ENCODE measurements around the gene EFHD1.

The EFHD1 gene

DNA sequence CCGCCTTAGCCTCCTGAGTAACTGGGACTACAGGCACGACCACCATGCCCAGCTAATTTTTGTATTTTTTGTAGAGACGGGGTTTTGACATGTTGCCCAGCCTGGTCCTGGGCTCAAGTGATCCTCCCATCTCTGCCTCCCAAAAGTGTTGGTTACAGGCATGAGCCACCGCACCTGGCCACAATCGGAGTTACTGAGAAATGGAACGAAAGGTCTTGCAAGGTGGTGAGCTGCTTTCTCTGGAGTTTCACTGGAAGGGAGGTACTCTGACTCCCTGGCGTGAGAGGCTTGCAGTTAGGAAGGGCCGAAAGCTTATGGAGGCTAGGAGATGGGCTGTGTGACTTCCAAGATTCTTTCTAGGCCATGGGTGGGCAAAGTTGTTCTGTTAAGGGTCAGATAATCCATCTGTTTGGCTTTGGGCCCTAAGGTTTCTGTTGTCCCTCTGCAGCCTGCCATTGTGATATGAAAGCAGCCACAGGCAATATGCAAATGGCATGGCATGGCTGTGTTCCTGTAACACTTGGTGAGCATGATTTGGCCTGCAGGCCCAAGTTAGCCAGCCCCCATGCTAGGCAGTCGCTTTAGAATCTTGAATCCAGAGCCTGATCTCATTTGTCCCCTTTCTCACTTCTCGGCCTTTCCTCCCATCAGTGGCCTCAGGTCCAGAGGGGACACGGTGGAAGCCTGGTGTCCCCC, 7.9 kb downstream of the EFHD1 start:
- TF ChIP-seq, protein P1, sequence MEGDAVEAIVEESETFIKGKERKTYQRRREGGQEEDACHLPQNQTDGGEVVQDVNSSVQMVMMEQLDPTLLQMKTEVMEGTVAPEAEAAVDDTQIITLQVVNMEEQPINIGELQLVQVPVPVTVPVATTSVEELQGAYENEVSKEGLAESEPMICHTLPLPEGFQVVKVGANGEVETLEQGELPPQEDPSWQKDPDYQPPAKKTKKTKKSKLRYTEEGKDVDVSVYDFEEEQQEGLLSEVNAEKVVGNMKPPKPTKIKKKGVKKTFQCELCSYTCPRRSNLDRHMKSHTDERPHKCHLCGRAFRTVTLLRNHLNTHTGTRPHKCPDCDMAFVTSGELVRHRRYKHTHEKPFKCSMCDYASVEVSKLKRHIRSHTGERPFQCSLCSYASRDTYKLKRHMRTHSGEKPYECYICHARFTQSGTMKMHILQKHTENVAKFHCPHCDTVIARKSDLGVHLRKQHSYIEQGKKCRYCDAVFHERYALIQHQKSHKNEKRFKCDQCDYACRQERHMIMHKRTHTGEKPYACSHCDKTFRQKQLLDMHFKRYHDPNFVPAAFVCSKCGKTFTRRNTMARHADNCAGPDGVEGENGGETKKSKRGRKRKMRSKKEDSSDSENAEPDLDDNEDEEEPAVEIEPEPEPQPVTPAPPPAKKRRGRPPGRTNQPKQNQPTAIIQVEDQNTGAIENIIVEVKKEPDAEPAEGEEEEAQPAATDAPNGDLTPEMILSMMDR (IDR thresholded peaks at IDR 0.05; ENCODE audit: unreplicated experiment in 3 of 3): no peak
- no peak overlapping the region for H3K4me3 Mint-ChIP-seq

DNA sequence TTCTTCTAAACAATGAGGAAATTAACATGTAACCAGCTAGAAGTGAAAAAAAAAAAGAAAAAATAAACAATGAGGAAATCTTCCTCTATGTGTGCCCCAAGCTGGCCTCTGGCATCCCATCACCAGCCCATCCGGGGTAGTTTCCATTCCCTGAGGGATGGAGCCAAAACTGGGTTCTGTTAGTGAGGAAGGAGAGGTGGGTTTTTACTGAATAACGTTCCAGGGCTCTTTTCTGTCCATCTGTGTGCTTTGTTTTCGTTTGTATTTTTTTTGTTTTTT, 9.7 kb downstream of the EFHD1 start:
- H3K27me3 Mint-ChIP-seq (ENCODE audit: low read depth): peaks cover 13% of the 10 kb centered on the region
- no peak overlapping the region for H3K27ac Mint-ChIP-seq
- TF ChIP-seq, protein P1 (IDR thresholded peaks at IDR 0.05; ENCODE audit: unreplicated experiment in 3 of 3): no peak

More for the DNA sequence above, 7.9 kb downstream of the EFHD1 start:
- H3K27ac Mint-ChIP-seq: no peak overlapping the region
- H3K27me3 Mint-ChIP-seq (ENCODE audit: low read depth): peaks cover 22% of the 10 kb centered on the region
- H3K36me3 Mint-ChIP-seq (ENCODE audit: low read depth): no peaks in the 10 kb centered on the region
- H3K4me1 Mint-ChIP-seq: no peaks in the 10 kb centered on the region
- no peaks in the 10 kb centered on the region for H3K9me3 Mint-ChIP-seq

DNA sequence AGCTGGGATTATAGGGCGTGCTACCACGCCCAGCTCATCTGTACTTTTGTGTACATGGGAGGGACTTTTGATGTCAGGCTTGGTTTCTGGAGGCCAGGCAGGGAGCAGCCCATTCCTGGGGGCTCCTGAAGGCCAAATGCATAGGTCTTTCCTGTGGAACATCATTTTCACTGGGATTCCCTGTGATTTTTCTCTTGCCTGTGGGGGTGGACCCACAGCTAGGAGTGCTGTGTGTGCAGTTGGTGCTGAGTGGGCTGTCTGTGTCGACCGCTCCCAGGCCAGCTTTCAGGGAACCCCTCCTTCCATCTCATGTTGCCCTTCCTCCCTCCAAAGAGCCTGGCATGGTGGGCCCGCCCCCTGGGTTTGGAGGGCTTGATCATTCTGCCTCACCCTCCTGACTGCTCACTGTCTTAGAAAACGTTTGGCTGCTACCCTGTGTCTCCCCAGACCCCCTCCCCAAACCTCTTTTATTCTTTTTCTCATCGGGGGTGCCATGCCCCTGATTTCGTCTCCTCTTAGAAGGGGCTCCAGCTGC, 10.5 kb downstream of the EFHD1 start:
- H3K27me3 Mint-ChIP-seq (ENCODE audit: low read depth): peaks cover 13% of the 10 kb centered on the region
- H3K9me3 Mint-ChIP-seq: no peaks in the 10 kb centered on the region
- no peak overlapping the region for H3K27ac Mint-ChIP-seq
- H3K4me3 Mint-ChIP-seq: no peak overlapping the region
- H3K36me3 Mint-ChIP-seq (ENCODE audit: low read depth): no peaks in the 10 kb centered on the region
- H3K4me1 Mint-ChIP-seq: no peaks in the 10 kb centered on the region
- TF ChIP-seq, protein P1 (IDR thresholded peaks at IDR 0.05; ENCODE audit: unreplicated experiment in 3 of 3): no peak

More for the DNA sequence above, 9.7 kb downstream of the EFHD1 start:
- Mint-ChIP-seq H3K36me3 (ENCODE audit: low read depth) (no peaks in the 10 kb centered on the region), H3K9me3 (no peaks in the 10 kb centered on the region), H3K4me1 (no peaks in the 10 kb centered on the region), H3K4me3 (no peak overlapping the region)

DNA sequence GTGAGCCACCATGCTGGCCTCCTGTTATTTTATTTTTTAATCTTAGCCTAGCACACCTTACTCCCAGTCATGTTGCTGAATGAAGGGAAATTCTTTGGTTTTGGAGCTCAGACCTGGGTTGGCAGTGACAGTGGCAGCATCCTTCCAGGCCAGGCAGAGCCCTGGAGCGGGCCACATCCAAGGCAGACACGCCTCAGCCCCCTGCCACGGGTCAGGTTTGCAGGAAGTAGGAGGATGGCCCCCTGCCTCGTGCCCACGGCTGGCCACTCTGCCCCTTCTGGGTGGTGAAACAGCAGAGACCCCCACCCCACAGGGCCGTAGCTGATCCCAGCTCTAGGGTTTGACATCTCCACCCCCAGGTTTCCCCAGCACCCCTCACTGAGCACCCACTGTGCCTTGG, 11.7 kb downstream of the EFHD1 start:
- H3K27ac Mint-ChIP-seq: no peak overlapping the region
- TF ChIP-seq, protein P1 (IDR thresholded peaks at IDR 0.05; ENCODE audit: unreplicated experiment in 3 of 3): no peak
- no peaks in the 10 kb centered on the region for H3K9me3 Mint-ChIP-seq
- no peak overlapping the region for H3K4me3 Mint-ChIP-seq
- H3K27me3 Mint-ChIP-seq (ENCODE audit: low read depth): peaks cover 10% of the 10 kb centered on the region
- no peaks in the 10 kb centered on the region for H3K36me3 Mint-ChIP-seq (ENCODE audit: low read depth)
- H3K4me1 Mint-ChIP-seq: no peaks in the 10 kb centered on the region

DNA sequence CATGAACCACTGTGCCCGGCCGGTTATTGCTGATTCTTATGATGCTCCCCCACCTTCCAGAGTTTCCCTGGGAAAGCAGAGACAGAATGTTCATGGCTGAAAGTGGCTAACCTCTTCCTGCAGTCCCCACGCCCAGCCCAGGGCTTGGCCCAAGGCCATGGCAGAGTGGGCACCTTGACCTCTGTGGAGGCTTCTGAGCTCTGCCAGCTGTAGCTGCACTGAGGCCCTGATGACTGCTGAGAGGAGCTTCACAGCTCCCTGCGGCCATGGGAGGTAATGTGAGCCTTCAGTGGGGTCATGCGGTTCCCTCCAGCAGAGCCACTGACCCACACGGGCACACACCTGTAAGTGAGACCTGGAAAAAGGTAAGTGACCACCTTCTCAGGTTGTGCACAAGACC, 13.3 kb downstream of the EFHD1 start:
- Mint-ChIP-seq H3K4me1 (no peaks in the 10 kb centered on the region), H3K27ac (no peak overlapping the region), H3K36me3 (ENCODE audit: low read depth) (no peaks in the 10 kb centered on the region), H3K27me3 (ENCODE audit: low read depth) (peaks cover 10% of the 10 kb centered on the region), H3K4me3 (no peak overlapping the region), H3K9me3 (no peaks in the 10 kb centered on the region)
- TF ChIP-seq, protein P1 (IDR thresholded peaks at IDR 0.05; ENCODE audit: unreplicated experiment in 3 of 3): no peak

DNA sequence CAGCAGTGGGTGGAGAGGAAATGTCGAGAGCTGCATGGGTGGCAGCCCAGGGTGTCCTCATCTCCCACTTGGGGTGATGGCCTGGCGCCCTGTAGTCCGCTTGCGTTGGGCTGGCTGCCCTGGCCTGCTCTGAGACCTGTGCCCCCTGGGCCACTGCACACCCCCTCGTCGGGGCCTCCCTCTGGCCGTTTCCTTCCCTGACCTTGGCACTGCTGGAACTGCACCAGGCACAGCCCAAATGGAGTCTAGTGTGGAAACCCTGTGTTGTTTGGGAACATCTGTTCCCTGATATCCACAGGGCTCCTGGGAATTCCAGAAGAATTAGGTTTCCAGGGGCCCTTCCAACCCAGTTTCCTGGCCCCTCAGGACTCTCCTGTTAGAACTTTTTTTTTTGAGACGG, 13.9 kb downstream of the EFHD1 start:
- H3K36me3 Mint-ChIP-seq (ENCODE audit: low read depth): no peaks in the 10 kb centered on the region
- H3K9me3 Mint-ChIP-seq: no peaks in the 10 kb centered on the region
- H3K27ac Mint-ChIP-seq: no peak overlapping the region
- peaks cover 10% of the 10 kb centered on the region for H3K27me3 Mint-ChIP-seq (ENCODE audit: low read depth)
- peaks cover under 1% of the 10 kb centered on the region for H3K4me1 Mint-ChIP-seq
- TF ChIP-seq, protein P1 (IDR thresholded peaks at IDR 0.05; ENCODE audit: unreplicated experiment in 3 of 3): no peak
- H3K4me3 Mint-ChIP-seq: no peak overlapping the region

Data from nephron (organoid).